ENCODE data around the gene MLF2. TPM values are rescaled to one million over a fixed set of nuclear protein-coding genes. Genes with fewer than 3 reads are reported as not detected.
A peak's percentile ranks its signal among the peaks of the same experiment; 100 is the strongest.

MLF2 gene
- total RNA-seq, 2 donors from 2014 or later, result 199 to 212 TPM

DNA sequence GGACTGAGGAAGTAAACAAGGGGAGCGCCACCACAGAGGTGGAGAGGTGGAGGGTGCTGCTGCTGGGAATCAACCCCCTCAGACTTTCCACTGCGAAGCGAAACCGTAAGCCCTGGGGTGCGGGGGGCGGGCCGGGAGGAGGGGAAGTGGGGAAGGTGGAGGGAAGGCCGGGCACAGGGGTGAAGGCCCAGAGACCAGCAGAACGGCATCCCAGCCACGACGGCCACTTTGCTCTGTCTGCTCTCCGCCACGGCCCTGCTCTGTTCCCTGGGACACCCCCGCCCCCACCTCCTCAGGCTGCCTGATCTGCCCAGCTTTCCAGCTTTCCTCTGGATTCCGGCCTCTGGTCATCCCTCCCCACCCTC, 19.4 kb upstream of the MLF2 start, which contains the start of gene LAG3:
TSS of gene LAG3 (plus strand) at position 190 of the 365 bp plus-strand sequence. CDS start 333 bp downstream, outside the sequence.
- Histone ChIP-seq H3K9ac (ENCODE audit: low read depth in 2 of 2, low read length in 2 of 2) (peak within 1 kb of the TSS; percentile 46 to 53), H3K36me3 (no peaks in the 10 kb centered on the region), H3K27me3 (peaks cover 9% of the 10 kb centered on the region), H3K27ac (peak within 1 kb of the TSS; percentile 19), H3K9me3 (no peaks in the 10 kb centered on the region), H3K4me1 (peaks cover 3% of the 10 kb centered on the region), H3K4me3 (peak within 1 kb of the TSS; percentile 9)
- TF ChIP-seq, protein P1, sequence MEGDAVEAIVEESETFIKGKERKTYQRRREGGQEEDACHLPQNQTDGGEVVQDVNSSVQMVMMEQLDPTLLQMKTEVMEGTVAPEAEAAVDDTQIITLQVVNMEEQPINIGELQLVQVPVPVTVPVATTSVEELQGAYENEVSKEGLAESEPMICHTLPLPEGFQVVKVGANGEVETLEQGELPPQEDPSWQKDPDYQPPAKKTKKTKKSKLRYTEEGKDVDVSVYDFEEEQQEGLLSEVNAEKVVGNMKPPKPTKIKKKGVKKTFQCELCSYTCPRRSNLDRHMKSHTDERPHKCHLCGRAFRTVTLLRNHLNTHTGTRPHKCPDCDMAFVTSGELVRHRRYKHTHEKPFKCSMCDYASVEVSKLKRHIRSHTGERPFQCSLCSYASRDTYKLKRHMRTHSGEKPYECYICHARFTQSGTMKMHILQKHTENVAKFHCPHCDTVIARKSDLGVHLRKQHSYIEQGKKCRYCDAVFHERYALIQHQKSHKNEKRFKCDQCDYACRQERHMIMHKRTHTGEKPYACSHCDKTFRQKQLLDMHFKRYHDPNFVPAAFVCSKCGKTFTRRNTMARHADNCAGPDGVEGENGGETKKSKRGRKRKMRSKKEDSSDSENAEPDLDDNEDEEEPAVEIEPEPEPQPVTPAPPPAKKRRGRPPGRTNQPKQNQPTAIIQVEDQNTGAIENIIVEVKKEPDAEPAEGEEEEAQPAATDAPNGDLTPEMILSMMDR (IDR thresholded peaks at IDR 0.05), result no peak
- peak; percentile 32 for DNase-seq
- intact Hi-C loops (cut with DNase I), result no loop called here

DNA sequence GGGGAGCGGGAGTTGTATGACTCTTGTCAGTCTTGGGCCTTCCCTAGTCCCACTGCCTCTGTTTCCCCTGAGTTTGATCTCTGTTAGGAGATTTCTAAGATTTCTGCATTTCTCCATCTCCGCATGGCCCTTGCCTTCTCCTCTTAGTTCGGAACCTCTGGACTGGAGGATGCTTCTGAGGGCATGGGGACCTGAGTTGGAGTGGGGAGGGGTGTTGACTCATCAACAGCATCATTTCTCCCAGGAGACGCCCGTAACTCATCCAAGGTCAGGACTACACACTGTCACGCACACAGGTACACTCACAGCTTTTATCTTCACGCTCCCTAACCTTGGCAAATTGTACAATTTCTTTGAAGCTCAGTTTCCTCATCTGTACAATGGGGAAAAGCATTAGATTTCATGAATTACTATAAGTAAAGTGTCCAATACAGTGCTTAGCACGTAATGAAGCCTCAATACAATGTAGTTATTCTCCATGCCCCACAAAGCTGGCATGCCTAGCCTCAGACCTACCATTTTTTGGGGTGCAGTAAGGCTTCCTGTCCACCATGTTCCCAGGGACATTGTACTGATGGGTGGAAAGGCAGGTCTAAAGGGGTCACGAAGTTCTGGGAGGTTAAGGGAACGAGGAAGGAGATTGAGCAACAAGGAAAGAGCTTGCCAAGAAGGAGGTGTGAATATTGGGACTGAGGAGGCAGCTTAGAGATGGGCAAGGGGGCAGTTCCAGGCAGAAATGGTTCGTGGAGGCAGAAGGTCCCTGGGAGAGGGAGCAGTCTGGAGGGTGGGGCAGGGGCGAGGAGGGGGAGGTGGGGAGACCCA, 18.8 kb upstream of the MLF2 start:
- Histone ChIP-seq H3K9me3 (no peaks in the 10 kb centered on the region), H3K27ac (peak overlapping the region; percentile 19), H3K9ac (ENCODE audit: low read depth in 2 of 2, low read length in 2 of 2) (peak overlapping the region in 1 of 2 donors; percentile 12), H3K4me3 (no peak overlapping the region), H3K27me3 (peaks cover 9% of the 10 kb centered on the region), H3K36me3 (no peaks in the 10 kb centered on the region), H3K4me1 (peaks cover 3% of the 10 kb centered on the region)
- TF ChIP-seq, protein P1 (IDR thresholded peaks at IDR 0.05), result no peak
- intact Hi-C loops (cut with DNase I), result no loop called here
- no peak for DNase-seq

DNA sequence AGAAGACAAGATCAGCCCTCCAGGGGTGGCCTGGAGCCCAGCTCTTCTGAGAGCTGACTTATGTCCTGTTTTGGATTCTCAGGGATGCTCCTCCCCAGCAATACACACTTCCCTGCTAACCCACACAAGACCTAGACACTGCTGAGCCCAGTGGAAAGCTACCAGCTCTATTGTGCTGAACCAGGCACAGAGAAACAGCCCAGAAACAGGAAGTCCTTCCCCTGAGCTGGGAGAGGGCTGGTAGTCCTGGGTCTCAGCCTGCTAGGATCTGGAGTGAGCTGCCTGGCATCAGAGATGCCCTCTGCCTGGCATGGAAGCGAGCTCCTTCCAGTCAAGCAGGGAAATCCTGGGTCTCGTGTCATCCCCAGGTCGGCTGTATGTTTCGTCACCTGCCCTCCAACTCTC, 18.2 kb upstream of the MLF2 start:
- no peaks in the 10 kb centered on the region for H3K9me3 ChIP-seq
- no peaks in the 10 kb centered on the region for H3K36me3 ChIP-seq
- H3K4me1 ChIP-seq, result peaks cover 3% of the 10 kb centered on the region
- H3K27ac ChIP-seq, result no peak overlapping the region
- TF ChIP-seq, protein P1 (IDR thresholded peaks at IDR 0.05), result no peak
- intact Hi-C loops (cut with DNase I), result no loop called here
- H3K4me3 ChIP-seq, result no peak overlapping the region
- peak overlapping the region in 1 of 2 donors; percentile 12 for H3K9ac ChIP-seq (ENCODE audit: low read depth in 2 of 2, low read length in 2 of 2)
- peaks cover 9% of the 10 kb centered on the region for H3K27me3 ChIP-seq
- DNase-seq, result no peak

DNA sequence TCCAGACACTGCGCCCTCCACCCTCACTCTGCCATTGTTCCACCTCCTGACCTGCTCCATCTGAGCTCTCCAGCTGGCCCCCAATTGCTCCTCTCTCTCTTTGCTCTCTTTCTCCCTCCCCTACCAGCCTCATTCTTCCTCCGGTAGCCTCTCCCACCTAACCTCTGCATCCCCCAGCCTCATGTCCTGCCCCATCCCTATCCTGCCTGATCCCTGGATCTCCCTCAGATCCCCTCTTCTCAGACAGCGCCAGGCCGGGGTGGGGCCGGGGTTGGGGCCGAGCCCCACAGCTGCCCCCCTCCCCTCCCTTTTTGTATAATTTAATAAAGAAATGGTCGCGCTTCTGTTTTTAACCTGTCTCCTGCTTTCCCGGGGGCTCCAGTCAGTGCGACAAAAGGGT, 17.7 kb upstream of the MLF2 start:
- Histone ChIP-seq H3K4me3 (no peak overlapping the region), H3K9me3 (no peaks in the 10 kb centered on the region), H3K36me3 (no peaks in the 10 kb centered on the region), H3K27me3 (peaks cover 9% of the 10 kb centered on the region), H3K9ac (ENCODE audit: low read depth in 2 of 2, low read length in 2 of 2) (no peak overlapping the region), H3K4me1 (peaks cover 5% of the 10 kb centered on the region), H3K27ac (no peak overlapping the region)
- TF ChIP-seq, protein P1 (IDR thresholded peaks at IDR 0.05), result no peak
- intact Hi-C loops (cut with DNase I), result no loop called here
- DNase-seq, result no peak

DNA sequence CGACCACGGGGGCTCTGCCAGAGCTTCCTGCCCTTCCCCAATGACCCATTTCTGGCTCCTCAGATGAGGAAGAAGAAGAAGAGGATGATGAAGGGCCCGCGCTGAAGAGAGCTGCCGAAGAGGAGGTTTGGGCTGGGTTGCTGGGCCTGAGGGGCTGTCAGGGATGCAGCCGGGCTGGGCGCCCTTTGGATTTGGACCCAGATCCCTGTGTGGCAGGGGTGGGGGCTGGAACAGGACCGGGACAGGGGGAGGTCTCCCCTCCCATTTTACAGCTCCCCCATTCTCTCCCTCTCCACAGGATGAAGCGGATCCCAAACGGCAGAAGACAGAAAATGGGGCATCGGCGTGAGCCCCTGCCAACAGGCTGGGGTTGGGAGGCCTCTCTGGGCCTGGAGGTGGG, 17.2 kb upstream of the MLF2 start:
- Histone ChIP-seq H3K4me3 (no peak overlapping the region), H3K9ac (ENCODE audit: low read depth in 2 of 2, low read length in 2 of 2) (no peak overlapping the region), H3K4me1 (peaks cover 10% of the 10 kb centered on the region), H3K27ac (no peak overlapping the region), H3K27me3 (peaks cover 9% of the 10 kb centered on the region), H3K36me3 (no peaks in the 10 kb centered on the region), H3K9me3 (no peaks in the 10 kb centered on the region)
- TF ChIP-seq, protein P1 (IDR thresholded peaks at IDR 0.05), result no peak
- DNase-seq, result no peak
- intact Hi-C loops (cut with DNase I), result no loop called here

Measured in colonic mucosa (tissue), 4 donors.